WI38 (cell line): ENCODE data around the gene CENPN.

ENCODE experiments used
- H3K4me3 ChIP-seq: 2 replicates; pipeline ENCODE4 v1.5.1; 2011; ENCODE audit warnings: low read depth, mild to moderate bottlenecking, control low read depth, low read length
- TF ChIP-seq, protein P1 (sequence below): IDR thresholded peaks from 2 replicates; pipeline ENCODE4 v1.5.1; 2012; ENCODE audit warnings: low read depth, mild to moderate bottlenecking, control low read depth, low read length

The CENPN gene

GRCh38 chr16:81077076-81077940 is 70.3 kb downstream of the CENPN start, which contains the start of gene C16orf46:
C16orf46 (minus strand) TSS chr16:81077238; CDS start chr16:81063955, 13,283 bp downstream.
- peak within 1 kb of the TSS; percentile 77 for H3K4me3 ChIP-seq
- TF ChIP-seq, protein P1, sequence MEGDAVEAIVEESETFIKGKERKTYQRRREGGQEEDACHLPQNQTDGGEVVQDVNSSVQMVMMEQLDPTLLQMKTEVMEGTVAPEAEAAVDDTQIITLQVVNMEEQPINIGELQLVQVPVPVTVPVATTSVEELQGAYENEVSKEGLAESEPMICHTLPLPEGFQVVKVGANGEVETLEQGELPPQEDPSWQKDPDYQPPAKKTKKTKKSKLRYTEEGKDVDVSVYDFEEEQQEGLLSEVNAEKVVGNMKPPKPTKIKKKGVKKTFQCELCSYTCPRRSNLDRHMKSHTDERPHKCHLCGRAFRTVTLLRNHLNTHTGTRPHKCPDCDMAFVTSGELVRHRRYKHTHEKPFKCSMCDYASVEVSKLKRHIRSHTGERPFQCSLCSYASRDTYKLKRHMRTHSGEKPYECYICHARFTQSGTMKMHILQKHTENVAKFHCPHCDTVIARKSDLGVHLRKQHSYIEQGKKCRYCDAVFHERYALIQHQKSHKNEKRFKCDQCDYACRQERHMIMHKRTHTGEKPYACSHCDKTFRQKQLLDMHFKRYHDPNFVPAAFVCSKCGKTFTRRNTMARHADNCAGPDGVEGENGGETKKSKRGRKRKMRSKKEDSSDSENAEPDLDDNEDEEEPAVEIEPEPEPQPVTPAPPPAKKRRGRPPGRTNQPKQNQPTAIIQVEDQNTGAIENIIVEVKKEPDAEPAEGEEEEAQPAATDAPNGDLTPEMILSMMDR, result no peak

DNA sequence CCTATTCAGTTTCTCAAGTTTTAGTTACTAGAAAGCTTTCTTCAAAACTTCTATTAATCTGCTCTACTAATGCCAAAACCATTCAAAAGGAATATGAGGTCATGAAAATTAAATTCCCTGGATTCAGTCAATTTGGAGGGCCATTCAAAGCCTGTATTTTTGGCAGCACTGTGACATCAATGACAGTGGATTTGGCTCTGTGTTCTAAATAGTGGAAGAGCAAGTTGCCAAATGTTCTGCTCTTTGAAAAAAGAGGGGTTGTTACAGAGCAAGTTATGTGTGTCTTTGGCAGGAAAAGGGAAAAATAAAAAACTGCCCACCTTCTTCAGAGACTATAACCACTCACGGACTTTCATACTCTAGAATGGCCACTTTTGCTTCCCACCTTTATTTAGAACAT is 73.2 kb downstream of the CENPN start:
- H3K4me3 ChIP-seq, result no peak overlapping the region
- TF ChIP-seq, protein P1, result no peak

- TF ChIP-seq, protein P1, result no peak
- no peak overlapping the region for H3K4me3 ChIP-seq
Measured at GRCh38 chr16:81081014-81081413, 74.0 kb downstream of the CENPN start.
